ENCODE data around the gene CAMTA1.
"Not testable (repeated sequence)": the region's sequence is repeated elsewhere in the genome, so short reads cannot be mapped to it uniquely, and the experiment has no call there.

CAMTA1 gene

DNA sequence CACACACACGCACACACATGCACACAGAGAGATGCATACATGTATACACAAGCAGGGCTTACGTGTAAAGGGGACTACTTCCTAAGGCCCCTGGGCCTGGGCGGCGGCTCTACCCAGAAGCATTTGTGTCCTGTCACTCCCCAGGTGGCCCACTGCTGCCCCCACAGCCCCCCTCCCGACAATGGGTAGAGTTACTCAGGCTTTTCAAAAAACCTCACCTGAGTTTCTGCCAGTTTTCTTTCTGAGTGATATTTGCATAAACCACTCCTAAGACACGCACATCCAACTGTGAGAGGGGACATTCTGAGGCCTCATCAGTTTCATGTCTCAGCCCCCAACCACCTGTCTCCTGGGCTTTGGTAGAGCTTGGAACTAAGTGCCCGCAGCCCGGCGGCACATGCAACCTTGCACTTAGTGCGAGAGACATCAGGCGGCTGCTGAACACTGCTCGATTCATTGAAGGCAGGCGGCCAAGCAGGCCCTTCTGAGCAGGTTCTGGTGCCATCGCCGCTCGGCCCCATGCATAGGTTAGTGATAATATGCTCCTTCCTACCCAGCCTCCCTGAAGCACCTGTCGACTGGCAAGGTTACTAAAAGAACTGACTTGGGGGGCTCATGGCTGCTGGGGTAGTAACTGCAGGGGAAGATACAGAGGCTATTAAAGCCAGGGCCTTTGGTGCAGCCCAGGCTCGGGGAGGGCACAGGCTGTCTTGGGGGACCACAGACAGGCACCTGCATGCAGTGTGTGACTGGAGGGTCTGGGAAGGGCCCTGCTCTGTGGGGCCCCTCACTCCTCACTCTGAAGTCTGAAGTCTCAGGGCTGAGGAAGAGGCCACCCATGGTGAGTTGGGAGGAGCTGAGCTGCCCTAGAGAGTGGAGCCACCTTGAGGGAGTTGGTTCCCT lies 621.6 kb downstream of the CAMTA1 start:
- DNase-seq (ENCODE audit: low read depth in 2 of 2) = no peak

DNA sequence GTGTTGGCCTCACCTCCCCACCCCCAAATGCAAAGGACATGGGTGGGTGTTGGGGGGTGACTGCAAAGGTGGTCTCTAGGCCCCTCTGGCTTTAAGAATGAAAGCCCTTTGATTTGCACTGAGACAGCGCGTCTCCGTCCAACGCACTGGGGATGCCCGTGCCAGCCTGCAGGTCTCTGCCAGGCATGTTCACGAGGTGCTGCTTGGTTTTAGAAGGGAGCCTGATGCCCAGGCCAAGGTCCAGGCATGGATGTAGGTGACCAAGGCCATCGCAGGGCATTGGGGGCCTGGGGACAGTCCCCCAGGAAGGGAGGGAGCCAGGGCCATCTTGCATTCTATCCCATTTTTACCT lies 622.3 kb downstream of the CAMTA1 start:
- DNase-seq (ENCODE audit: low read depth in 2 of 2) = no peak

DNA sequence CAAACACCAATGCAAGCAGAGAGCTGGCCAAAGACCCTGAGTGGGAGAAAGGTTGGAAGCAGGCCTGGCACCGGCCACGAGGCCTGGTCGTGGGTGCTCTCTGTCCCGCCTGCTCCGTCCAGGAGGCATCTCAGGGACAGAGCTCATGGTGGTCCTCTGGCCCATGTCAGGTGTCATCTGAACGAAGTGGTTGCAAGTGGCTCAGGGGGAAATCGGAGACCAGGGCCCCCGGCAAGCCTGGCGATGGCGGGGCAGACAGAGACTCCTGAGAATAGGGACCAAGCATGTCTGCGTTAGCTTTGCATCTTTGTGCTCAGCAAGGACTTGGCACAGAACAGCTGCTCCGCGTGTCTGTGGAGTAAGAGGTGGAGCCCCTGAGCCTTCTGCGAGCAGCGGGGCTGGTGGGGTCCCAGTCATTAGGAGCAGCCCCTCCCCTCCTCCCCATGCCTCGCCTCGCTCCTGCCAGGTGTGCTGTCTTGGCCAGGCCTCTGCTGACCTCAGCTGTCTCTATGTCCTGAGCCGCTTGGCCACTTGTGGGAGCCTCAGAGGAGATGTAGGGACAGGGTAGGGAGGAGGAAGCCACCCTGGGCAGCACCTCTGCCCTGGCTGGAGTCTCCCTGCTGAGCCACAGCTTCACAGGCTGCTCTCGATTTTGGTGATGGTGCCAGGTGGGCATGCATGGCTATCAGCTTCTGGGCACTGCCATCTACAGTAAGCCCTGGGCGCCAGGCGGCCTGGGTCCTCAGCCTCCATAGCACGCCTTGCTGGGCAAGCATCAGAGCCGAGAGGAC lies 622.9 kb downstream of the CAMTA1 start:
- no peak for DNase-seq (ENCODE audit: low read depth in 2 of 2)

DNA sequence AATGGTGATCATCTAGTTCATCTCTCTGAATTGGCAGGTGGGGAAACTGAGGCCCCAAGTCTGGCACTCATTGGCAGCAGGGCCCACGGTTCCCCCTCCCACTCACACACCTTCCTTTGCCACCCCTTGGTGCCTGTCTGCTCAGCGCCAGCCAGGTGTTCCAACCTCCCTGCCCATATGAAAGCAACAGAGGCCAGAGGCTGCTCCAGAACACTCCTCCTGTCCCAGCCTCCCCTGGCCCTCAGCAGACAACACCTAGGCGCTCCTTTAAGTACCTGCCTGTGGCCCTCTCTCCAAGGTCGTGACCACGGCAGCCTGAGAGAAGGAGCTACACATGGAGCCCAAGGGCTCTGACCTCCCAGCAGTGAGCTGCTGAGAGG lies 623.5 kb downstream of the CAMTA1 start:
- DNase-seq (ENCODE audit: low read depth in 2 of 2) = no peak

DNA sequence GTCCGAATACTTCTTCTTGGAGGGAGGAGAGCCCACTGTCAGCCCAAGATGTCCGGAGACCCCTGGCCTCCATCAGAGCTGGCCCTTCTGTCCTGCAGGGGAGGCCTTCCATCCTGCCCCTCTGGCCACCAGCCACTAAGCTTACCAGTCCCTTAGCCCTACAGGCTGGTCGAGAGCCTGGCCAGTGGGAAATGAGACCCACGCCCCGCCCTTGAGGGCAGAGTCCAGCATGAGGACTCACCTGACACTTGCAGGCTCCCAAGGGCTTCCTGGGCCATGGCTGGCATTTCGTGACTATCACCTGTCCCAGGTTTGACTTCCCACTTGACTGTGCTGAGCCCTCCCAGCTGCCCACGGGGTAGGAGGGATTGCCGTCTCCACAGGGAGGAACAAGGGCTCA lies 624.0 kb downstream of the CAMTA1 start:
- no peak for DNase-seq (ENCODE audit: low read depth in 2 of 2)

DNA sequence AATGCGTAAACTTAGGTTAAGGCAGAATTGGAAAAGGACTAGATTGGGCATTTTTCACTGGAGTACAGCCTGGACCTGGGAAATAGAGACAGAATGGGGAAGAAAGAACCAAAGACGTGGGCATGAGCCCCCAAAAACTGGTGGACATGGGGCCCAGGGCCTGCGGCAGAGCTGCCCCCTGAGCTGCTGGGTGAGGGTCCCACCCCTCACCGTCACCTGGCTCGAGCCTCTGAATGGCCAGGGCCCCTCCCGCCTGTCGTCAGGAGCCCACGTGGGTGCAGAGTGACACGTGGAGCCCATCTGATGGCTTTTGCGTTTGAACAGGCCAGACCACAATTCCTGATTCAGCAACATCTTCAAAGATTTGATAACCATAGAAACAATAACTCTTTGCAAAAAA lies 624.9 kb downstream of the CAMTA1 start:
- DNase-seq (ENCODE audit: low read depth in 2 of 2) = no peak

DNA sequence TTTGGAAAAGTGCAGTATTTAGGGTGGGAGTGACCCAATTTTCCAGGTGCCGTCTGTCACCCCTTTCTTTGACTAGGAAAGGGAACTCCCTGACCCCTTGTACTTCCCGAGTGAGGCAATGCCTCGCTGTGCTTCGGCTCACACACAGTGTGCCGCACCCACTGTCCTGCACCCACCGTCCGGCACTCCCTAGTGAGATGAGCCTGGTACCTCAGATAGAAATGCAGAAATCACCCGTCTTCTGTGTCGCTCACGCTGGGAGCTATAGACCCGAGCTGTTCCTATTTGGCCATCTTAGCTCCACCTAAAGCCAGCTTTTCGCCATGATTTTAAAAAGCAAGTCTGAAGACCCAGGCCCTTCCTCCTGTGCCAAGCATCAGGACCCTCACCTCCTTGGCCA lies 632.4 kb downstream of the CAMTA1 start:
- DNase-seq (ENCODE audit: low read depth in 2 of 2) = not testable (repeated sequence)

DNA sequence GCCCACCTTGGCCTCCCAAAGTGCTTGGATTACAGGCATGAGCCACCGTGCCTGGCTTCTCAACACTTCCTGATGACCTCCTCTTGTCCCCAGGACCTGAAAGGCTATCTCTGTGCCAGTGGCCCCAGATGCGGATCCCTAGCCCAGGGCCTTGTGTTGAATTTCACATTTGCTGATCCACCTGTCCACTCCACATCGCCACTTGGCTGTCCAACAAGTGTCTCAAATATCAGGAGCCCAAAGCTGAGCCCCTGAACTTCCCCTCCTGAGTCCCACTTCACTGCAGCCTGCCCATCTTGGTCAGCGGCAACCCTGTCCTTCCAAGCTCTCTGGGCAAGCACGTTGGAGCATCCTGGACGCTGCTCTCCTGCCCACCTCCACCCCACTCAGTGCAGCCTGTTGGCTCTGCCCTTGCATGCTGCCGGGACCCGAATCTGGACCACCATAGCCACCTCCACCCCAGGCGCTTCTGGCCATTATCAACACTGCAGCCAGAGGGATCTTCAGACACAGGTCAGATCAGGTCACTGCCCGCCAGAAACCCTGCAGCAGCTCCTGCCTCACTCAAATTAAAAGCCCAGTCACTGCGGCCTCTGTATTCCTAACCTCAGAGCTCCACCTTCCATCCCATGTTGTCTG lies 633.3 kb downstream of the CAMTA1 start:
- no peak for DNase-seq (ENCODE audit: low read depth in 2 of 2)

DNA sequence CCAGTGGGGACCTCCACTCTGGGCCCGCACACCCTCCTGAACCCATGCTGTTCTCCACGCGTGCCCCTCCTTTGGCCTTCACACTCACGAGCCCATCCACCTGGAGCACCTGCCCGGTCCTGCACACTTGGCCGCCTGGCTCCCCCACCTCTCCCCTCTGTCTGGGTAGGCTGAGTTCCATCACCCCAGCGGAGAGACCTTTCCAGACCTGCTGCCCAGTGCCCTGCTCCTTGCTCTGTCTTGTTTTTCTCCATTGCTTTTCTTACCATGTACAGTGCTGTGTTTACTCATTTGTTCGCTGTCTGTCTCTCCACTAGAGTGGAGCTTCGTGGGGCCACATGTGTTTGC lies 634.8 kb downstream of the CAMTA1 start:
- no peak for DNase-seq (ENCODE audit: low read depth in 2 of 2)

DNA sequence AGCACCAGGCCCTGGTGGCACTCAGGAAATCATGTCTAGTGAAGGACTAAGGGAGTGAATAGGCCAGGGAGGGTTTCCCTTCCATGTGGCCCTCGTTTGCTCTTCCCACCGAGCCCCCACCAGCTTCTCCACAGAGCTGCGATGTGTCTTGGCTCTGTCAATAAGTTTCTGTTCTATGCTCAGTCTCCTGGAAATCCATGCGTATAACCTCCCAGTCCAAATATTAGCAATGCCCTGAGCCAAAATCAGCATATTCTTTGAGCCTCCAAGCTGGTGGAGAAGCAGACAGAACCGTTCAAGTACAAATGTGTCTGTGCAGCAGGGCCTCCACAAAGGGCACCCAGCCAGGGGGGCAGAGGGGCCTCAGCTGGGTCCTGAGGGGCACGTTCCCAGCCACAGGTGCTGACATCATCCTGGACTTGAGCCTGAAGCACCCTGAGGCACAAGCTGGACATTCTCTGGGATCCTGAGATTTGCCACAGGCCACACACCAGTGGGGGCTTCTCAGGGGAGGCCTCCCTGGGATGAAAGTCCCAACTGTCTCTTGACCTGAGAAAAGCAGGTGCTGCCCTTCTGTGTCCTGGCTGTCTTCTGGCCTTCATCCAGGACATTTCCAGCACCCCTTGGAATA lies 635.3 kb downstream of the CAMTA1 start:
- DNase-seq (ENCODE audit: low read depth in 2 of 2) = no peak

DNA sequence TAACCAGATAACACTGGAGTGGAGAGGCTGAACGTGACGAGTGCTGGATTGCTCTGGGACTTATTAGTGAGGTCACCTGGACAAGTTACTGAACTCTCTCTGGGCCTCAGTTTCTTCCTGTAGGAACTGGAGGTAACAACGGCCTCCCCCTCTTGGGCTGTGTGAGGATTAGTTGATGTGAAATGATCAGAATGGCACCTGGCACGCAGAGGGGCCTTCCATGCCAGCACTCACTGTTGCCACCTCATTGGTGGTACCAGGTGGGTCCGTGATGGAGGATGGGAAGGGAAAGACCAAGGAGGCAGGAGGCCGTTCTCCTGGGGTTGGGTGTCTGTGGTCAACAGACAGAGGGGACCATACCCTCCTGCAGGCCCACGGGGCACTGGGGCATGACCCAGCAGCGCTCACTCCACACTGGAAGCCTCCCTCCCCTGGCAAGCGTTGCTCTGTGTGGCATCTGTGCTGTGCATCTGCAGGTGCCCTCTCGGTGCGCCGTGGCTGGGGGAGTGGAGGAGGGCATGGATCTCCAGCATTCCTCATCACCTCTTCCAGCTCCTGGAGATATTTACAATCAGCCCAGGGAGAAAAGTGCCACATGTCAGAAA lies 636.3 kb downstream of the CAMTA1 start:
- DNase-seq (ENCODE audit: low read depth in 2 of 2) = no peak

DNA sequence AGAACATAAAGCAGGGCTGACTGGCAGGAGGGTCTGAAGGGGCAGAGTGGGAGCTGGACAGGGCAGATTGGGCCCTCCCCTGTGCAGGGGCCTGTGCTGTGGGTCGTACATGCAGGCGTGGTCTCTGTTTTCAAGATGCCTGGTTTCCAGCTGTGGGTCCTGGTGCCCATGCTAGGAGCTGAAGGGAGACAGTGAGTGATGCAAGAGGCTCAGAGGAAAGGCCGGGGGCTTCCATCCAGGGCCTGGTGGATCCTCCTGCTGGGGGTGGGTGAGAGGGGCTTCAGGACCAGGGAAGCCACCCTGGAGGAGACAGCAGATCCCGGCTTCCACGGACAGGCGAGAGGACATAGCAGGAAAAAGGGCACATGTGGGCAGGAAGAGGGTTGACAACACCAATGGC lies 636.8 kb downstream of the CAMTA1 start:
- DNase-seq (ENCODE audit: low read depth in 2 of 2) = no peak

DNA sequence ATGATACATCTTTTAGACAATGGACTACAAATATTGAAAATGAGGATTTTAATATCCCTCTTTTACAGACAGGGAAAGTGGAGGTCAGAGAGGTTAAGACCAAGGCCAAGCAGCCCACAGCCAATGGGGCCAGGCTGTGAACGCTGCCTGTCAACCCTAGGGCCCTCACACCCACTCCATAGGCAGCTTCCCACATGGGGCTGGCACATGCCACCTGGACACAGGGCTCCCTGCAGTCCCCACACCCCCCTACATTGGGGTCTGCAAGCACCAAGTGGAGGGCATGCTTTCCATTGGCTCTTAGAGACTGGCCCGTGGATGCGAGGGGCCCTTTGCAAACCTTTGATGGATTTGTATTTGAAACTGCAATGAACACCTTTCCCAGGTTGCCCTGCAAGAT lies 637.3 kb downstream of the CAMTA1 start:
- DNase-seq (ENCODE audit: low read depth in 2 of 2) = no peak

DNA sequence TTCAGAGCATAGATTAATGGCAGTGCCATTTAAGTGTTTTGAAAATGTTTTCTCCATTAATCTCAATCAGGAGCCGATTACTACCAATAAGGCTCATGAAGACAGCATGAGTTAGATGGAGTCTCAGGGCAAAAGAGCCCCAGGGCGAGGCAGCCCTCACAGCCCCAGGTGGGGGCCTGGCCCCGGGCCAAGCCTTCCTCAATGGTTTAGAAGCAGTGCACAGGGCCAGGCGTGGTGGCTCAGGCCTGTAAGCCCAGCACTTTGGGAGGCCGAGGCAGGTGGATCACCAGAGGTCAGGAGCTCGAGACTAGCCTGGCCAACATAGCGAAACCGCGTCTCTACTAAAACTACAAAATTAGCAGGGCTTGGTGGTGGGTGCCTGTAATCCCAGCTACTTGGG lies 637.7 kb downstream of the CAMTA1 start:
- no peak for DNase-seq (ENCODE audit: low read depth in 2 of 2)

DNA sequence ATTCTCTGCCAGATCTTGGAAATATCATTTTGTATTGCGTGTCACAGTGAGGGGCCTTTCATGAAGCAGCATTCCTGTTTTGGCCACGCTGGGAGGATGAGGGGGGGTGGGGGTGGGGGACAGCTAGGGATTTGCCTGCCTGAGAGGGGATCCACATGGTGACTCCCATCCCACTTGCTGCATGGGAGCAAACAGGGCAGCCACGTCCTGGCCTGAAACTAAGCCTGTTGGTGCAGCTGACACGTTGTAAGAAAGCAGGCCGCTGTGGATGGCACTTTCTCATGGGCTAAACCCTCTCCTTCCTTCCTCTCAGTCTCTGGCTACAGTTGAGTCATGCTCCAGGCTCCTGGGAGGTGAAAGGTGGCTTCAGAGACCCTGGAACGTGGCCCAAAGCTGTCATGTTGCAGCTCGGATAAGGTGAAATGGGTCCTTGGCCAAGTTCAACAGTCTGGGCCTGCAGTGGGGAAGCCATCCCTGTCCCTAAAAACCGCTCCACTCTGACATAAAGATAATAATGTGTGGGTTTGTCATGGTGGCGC lies 639.2 kb downstream of the CAMTA1 start:
- no peak for DNase-seq (ENCODE audit: low read depth in 2 of 2)

DNA sequence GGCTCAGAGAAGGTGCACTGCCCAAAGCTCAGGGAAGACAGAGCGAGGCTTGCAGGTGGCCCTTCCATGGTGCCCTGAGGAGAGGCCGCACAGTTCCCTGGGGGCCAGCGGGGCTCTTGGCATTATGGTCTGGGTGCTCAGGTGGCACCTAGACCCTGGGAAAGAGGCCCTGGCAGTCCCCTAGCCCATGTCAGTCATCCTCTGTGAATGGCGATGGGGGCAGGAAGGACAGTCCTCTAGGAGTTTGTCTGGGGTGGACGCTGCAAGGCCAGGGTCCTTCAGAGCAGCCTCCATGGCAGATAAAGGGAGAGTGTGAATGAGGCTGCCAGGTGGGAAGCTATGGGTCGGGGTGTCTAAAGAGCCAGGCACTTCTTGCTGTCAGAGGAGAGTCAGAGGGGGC lies 640.0 kb downstream of the CAMTA1 start:
- DNase-seq (ENCODE audit: low read depth in 2 of 2) = no peak

DNA sequence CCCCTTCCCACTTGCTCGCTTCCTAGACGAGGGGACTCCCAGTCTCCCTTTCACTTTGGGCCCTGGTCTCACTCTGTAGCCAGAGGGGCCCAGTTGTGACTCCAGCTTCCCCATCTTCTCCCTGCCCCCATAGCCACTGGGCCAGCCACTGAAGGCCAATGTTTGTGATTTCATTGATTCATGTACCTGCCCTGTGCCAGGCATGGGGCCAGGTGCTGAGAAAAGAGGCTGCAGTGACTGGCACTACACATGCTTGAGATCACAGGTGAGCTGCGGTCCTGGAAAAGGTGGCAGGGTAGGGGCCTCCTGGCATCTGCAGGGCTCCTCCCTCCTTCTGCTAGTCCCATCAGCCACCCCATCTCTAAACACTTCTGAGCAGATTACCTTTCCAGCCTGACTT lies 640.5 kb downstream of the CAMTA1 start:
- DNase-seq (ENCODE audit: low read depth in 2 of 2) = no peak

DNA sequence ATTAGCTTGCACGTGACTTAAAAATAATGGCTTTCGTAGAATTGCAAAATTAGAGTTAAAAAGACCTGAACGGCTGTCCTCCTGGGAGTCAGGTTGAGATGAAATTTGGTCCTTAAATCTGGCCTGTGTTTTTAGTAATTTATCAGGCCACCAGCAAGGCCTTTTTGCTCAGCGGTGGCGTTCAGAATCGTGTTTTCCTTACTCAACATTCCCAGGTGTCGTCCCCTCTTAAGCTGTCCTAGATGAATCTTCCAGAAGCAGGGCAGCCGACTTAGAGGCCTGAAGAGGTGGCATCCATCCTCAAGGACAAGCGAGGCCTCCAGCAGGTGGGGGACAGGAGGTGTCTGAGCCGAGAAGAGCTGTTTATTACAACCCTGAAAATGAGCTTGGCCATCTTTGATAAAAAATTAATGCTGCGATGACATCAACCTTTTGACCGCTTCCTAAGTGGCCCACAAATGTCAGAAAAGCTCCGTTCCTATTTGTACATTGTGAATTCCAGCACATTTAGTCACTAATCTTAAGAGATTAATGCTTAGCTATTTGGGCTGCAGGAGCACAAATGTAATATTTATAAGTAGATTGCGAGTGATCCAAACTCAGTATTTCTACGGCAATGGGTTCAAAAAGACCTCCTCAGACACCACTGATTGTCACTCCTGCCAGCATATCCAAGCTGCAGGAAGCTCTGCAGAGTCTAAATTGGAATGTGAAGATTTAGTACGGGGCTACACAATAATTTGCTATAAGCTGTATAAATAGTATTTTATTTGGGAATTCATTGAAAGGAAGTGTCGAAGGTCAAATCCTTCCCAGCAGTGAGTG lies 641.7 kb downstream of the CAMTA1 start:
- no peak for DNase-seq (ENCODE audit: low read depth in 2 of 2)

DNA sequence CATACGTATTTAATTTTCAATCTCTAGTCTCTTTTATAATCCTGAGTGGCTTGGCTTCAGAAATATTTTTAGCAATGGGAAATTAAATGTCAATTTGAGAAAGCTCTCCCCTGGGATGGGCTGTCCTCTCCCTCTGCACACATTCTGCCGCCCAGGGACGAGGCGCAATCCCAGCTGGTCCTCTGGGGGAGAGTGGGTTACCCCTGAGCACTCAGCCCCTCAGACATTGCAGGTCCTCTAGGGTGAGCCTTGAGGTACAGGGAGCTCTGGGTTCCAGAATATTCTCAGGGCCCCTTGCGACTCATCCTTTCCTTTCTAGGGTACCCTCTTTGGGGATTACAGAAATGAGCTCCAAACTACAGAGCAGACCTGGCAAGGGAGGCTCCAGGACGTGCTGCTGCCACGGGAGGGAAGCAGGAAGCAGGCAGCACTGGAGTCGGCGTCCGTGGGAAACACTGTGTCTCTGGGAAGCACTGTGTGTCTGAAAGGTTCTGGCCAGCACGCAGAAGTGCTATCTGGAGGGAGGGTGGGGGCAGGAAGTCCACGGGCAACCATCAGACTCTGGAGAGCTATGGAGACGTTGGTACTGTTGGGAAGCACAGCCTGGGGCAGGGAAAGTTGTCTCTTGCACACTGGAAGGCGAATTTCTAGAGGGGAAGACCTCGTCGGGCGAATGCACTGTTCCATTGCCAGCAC lies 642.5 kb downstream of the CAMTA1 start:
- no peak for DNase-seq (ENCODE audit: low read depth in 2 of 2)

DNA sequence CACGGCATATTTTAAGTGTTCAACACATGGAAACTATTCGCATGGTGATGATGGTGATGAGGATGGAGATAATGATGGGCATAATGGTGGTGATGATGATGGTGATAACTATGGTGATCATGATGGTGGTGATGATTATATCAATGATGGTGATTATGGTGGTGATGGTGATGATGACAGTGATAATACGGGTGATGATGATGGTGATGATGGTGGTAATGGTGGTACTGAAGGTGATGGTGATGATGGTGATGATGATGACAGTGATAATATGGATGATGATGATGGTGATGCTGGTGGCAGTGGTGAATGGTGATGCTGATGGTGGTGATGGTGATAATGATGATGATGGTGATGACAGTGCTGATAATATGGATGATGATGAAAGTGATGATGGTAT lies 644.0 kb downstream of the CAMTA1 start:
- DNase-seq (ENCODE audit: low read depth in 2 of 2) = no peak

Measured in stimulated activated CD4-positive, alpha-beta T cell treated with anti-CD3 and anti-CD28 coated beads, Interleukin-4, amount 100 ng/mL, for 48 hours (primary cell).